ENCODE data around the gene TBC1D8B. TPM values are rescaled to one million over a fixed set of nuclear protein-coding genes. Genes with fewer than 3 reads are reported as not detected.
A peak's percentile ranks its signal among the peaks of the same experiment; 100 is the strongest.

Gene TBC1D8B
- total RNA-seq, 2 experiments from 2014 or later: 1.4 to 6.1 TPM

DNA sequence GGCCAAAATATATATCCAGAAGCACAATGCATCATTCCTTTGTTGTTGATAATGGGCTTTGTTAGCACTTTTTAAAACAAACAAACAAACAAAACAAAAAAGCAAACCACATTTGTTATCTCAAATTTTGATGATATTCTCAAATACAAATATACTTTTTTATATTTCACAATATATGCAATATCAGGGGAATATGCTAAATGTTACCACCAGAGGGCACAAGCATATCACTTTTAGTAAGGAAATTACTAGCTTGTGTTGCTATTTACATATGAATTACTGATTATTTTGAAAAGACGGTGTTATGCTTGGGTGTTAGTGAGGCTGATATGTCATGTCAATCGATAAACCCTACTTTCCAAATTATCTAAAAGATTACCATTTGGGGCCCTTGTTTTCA is 71.6 kb downstream of the TBC1D8B start:
- no TSS peak for BruUV-seq (replicated peaks)
- TF ChIP-seq EZH2phosphoT487 (IDR thresholded peaks at IDR 0.05; ENCODE audit: borderline replicate concordance, low read depth, low read length) (no peak), CTCF (conservative IDR thresholded peaks at IDR 0.05; ENCODE audit: low read length) (peak; percentile 77)

DNA sequence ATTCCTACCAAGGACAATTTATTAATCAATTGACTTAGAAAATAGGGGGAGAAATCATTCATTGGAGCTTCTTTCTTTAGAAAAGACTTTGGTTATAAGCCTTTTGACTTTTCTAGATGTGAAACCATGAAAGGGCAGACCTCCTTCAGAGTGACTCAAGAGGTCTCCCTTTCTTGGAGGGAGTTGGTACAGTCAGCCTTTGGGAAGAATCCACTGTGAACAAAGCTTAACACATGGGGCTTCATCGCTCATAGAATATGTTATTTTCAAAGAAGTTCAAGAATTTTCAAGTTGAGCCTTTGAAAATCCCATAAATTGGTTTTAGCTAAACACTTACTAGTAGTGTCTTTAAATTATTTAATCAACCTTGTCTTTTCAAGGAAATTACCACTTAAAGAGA is 72.7 kb downstream of the TBC1D8B start:
- no peak overlapping the region for H3K4me2 ChIP-seq (ENCODE audit: low read length)
- no peaks in the 10 kb centered on the region for H3K79me2 ChIP-seq (ENCODE audit: insufficient read depth, low read depth, low read length)
- no TSS peak for BruUV-seq (replicated peaks)
- intact Hi-C loops (cut with micrococcal nuclease; ENCODE audit: unreplicated experiment): no loop called here
- H3K4me1 ChIP-seq (ENCODE audit: insufficient read depth, low read length, poor library complexity, severe bottlenecking): no peaks in the 10 kb centered on the region
- TF ChIP-seq EZH2phosphoT487 (IDR thresholded peaks at IDR 0.05; ENCODE audit: borderline replicate concordance, low read depth, low read length) (no peak), CTCF (conservative IDR thresholded peaks at IDR 0.05; ENCODE audit: low read length) (no peak)
- H4K20me1 ChIP-seq (ENCODE audit: insufficient read depth, low read length): no peaks in the 10 kb centered on the region
- no peak for DNase-seq (ENCODE audit: low spot score)
- ChIA-PET CTCF (ENCODE audit: unreplicated experiment) (no interaction called here), POLR2A (interaction anchor here (0.6 kb wide), 1 partner anchor 33 kb away, joined by 3 read pairs; no protein-coding TSS in a partner anchor)
- no peak overlapping the region for H3K27ac ChIP-seq (ENCODE audit: low read depth, low read length, poor library complexity, severe bottlenecking)
- H3K9me2 ChIP-seq (ENCODE audit: insufficient read depth, low read length): no peaks in the 10 kb centered on the region
- H3K9me3 ChIP-seq (ENCODE audit: low read length): no peaks in the 10 kb centered on the region
- H3K4me3 ChIP-seq (ENCODE audit: low read depth, low read length, poor library complexity, severe bottlenecking): no peak overlapping the region
- no peak overlapping the region for H2AFZ ChIP-seq (ENCODE audit: low read length)
- no peaks in the 10 kb centered on the region for H3K36me3 ChIP-seq (ENCODE audit: insufficient read depth, low read length)

More for the DNA sequence above, 71.6 kb downstream of the TBC1D8B start:
- Histone ChIP-seq H4K20me1 (ENCODE audit: insufficient read depth, low read length) (no peaks in the 10 kb centered on the region), H3K4me3 (ENCODE audit: low read depth, low read length, poor library complexity, severe bottlenecking) (no peak overlapping the region), H3K36me3 (ENCODE audit: insufficient read depth, low read length) (no peaks in the 10 kb centered on the region), H3K27ac (ENCODE audit: low read depth, low read length, poor library complexity, severe bottlenecking) (no peak overlapping the region), H3K9me3 (ENCODE audit: low read length) (no peaks in the 10 kb centered on the region), H3K4me1 (ENCODE audit: insufficient read depth, low read length, poor library complexity, severe bottlenecking) (no peaks in the 10 kb centered on the region), H2AFZ (ENCODE audit: low read length) (no peak overlapping the region), H3K4me2 (ENCODE audit: low read length) (no peak overlapping the region), H3K79me2 (ENCODE audit: insufficient read depth, low read depth, low read length) (no peaks in the 10 kb centered on the region), H3K9me2 (ENCODE audit: insufficient read depth, low read length) (no peaks in the 10 kb centered on the region)
- DNase-seq (ENCODE audit: low spot score): peak; percentile 43
- ChIA-PET CTCF (ENCODE audit: unreplicated experiment) (no interaction called here), POLR2A (interaction anchor here (1.1 kb wide), 1 partner anchor 116 kb away, joined by 3 read pairs; no protein-coding TSS in a partner anchor)
- intact Hi-C loops (cut with micrococcal nuclease; ENCODE audit: unreplicated experiment): no loop called here

- no peak overlapping the region for H3K4me3 ChIP-seq (ENCODE audit: low read depth, low read length, poor library complexity, severe bottlenecking)
- POLR2A ChIA-PET: no interaction called here
- CTCF ChIA-PET (ENCODE audit: unreplicated experiment): no interaction called here
Measured at GRCh38 chrX:106889468-106889867, 87.0 kb downstream of the TBC1D8B start.

More at GRCh38 chrX:106889468-106889867, 87.0 kb downstream of the TBC1D8B start:
- H3K27ac ChIP-seq (ENCODE audit: low read depth, low read length, poor library complexity, severe bottlenecking): no peak overlapping the region
- H3K79me2 ChIP-seq (ENCODE audit: insufficient read depth, low read depth, low read length): no peaks in the 10 kb centered on the region
- no peaks in the 10 kb centered on the region for H3K36me3 ChIP-seq (ENCODE audit: insufficient read depth, low read length)
- no peaks in the 10 kb centered on the region for H4K20me1 ChIP-seq (ENCODE audit: insufficient read depth, low read length)
- H3K4me1 ChIP-seq (ENCODE audit: insufficient read depth, low read length, poor library complexity, severe bottlenecking): no peaks in the 10 kb centered on the region
- no peaks in the 10 kb centered on the region for H3K9me2 ChIP-seq (ENCODE audit: insufficient read depth, low read length)
- TF ChIP-seq CTCF (conservative IDR thresholded peaks at IDR 0.05; ENCODE audit: low read length) (no peak), EZH2phosphoT487 (IDR thresholded peaks at IDR 0.05; ENCODE audit: borderline replicate concordance, low read depth, low read length) (no peak)
- no peaks in the 10 kb centered on the region for H3K9me3 ChIP-seq (ENCODE audit: low read length)
- intact Hi-C loops (cut with micrococcal nuclease; ENCODE audit: unreplicated experiment): no loop called here
- DNase-seq (ENCODE audit: low spot score): no peak
- H3K4me2 ChIP-seq (ENCODE audit: low read length): no peak overlapping the region
- no TSS peak for BruUV-seq (replicated peaks)
- H2AFZ ChIP-seq (ENCODE audit: low read length): no peak overlapping the region

Data from OCI-LY7 (cell line).